ENCODE data around the gene SYNDIG1.

DNA sequence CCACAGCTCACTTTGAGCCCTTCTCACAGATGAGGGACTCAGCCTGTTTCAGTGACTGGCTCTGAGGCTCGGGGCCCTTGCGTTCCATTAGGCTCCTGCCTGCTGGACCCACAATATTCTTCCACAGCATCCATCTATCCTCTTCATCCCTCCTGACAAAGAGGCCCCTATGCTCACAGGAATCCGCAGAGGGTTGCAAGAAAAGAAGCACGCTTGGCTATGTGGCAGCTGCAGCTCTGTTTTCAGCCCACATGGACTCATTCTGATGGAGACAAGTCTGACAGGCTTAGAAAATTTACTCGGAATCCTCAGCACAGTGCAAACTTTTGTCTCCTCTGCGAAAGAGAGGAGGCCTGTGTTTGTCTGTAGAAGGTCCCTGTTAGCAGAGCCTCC, 207.5 kb downstream of the SYNDIG1 start:
- TF ChIP-seq, protein P1, sequence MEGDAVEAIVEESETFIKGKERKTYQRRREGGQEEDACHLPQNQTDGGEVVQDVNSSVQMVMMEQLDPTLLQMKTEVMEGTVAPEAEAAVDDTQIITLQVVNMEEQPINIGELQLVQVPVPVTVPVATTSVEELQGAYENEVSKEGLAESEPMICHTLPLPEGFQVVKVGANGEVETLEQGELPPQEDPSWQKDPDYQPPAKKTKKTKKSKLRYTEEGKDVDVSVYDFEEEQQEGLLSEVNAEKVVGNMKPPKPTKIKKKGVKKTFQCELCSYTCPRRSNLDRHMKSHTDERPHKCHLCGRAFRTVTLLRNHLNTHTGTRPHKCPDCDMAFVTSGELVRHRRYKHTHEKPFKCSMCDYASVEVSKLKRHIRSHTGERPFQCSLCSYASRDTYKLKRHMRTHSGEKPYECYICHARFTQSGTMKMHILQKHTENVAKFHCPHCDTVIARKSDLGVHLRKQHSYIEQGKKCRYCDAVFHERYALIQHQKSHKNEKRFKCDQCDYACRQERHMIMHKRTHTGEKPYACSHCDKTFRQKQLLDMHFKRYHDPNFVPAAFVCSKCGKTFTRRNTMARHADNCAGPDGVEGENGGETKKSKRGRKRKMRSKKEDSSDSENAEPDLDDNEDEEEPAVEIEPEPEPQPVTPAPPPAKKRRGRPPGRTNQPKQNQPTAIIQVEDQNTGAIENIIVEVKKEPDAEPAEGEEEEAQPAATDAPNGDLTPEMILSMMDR (IDR thresholded peaks at IDR 0.05; ENCODE audit: poor library complexity, severe bottlenecking) = no peak
- TF ChIP-seq EZH2 (IDR thresholded peaks at IDR 0.05; ENCODE audit: borderline replicate concordance, insufficient read depth, low read length, poor library complexity, severe bottlenecking) (no peak), TAF1 (IDR thresholded peaks at IDR 0.05; ENCODE audit: low read depth) (no peak), POLR2AphosphoS5 (IDR thresholded peaks at IDR 0.05) (no peak)
